Coronary artery (tissue), 2 donors: ENCODE results near the gene SBSN.

ENCODE experiments used
- DNase-seq: peaks from one replicate; pipeline ENCODE4 v3.0.0-alpha.2; 2017; ENCODE audit warnings: low spot score
- H3K27ac ChIP-seq, 2 donors: fragments of 200-600 bp; sonication (generic); one replicate each; pipeline ENCODE4 v1.5.1; 2016 to 2019
- H3K4me3 ChIP-seq: fragments of 200-600 bp; sonication (generic); 2 replicates; pipeline ENCODE4 v1.5.1; 2016; ENCODE audit warnings: mild to moderate bottlenecking, moderate library complexity
- TF ChIP-seq, protein P1 (sequence below): fragments of 200-600 bp; sonication (generic); IDR thresholded peaks from one replicate; pipeline ENCODE4 v1.5.1; 2019; ENCODE audit warnings: antibody characterized with exemption

The SBSN gene

DNA sequence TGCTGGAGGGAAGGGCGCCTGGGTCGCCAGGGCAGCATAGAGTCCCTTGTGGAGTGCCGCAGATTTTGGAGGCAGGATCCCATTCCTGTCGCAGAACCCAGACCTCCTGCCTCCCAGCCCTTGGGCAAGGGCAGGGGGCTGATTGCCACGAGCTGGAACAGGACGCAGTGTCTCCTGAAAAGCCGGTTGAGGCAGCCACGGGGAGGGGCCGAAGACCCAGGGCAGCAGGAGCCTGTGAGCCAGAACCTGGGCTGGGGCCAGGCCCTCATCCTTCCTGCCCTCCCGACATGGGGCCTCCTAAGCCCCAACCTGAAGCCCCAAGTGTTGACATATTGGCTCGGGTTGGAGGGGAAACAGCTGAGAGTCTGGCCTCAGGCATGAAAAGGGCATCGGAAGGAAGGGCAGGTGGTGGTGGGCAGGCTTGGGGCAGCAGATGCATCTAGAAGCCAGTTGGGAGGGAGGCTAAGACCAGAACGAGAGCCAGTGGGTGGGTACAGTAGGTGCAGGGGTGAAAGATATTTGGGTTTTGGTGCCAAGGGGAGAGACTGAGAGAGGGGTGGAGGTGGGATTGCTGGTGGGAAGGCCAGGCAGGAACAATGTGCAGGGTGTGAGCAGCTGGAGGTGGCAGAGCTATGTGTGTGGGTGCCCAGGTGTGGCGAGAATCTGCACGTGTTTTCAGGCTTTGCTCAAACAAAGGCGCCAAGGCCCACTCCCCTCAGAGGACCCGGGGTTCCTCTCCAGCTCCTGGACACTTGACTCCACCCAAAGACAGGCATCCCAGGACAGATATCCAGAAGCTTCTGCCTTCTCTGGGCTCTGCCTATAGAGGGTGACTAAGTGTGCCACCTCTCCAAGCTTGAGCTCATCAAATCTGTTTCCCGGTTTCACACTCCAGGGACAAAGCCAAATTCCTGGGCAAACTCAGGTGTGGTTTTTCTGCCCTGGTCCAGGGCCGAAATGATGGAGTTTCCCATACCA is 1.4 kb upstream of the SBSN start:
- no peak for DNase-seq
- H3K27ac ChIP-seq = no peak overlapping the region
- no peak overlapping the region for H3K4me3 ChIP-seq
- TF ChIP-seq, protein P1, sequence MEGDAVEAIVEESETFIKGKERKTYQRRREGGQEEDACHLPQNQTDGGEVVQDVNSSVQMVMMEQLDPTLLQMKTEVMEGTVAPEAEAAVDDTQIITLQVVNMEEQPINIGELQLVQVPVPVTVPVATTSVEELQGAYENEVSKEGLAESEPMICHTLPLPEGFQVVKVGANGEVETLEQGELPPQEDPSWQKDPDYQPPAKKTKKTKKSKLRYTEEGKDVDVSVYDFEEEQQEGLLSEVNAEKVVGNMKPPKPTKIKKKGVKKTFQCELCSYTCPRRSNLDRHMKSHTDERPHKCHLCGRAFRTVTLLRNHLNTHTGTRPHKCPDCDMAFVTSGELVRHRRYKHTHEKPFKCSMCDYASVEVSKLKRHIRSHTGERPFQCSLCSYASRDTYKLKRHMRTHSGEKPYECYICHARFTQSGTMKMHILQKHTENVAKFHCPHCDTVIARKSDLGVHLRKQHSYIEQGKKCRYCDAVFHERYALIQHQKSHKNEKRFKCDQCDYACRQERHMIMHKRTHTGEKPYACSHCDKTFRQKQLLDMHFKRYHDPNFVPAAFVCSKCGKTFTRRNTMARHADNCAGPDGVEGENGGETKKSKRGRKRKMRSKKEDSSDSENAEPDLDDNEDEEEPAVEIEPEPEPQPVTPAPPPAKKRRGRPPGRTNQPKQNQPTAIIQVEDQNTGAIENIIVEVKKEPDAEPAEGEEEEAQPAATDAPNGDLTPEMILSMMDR = no peak

DNA sequence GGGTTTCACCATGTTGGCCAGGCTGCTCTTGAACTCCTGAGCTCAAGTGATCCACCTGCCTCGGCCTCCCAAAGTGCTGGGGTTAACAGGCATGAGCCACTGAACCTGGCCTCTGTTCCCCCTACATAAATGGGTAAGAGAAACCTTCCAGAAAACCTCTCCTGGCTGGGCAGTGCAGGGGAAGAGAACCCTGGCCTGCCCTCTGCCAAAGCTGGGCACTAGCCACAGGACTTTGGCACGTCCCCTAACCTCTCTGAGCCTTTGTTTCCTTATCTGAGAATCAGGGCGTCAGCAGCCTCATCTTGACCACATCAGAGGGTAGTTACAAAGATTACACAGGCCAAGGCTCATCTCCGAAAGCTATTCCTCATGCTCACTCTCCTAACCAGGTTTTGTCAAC is 2.2 kb downstream of the SBSN start:
- Histone ChIP-seq H3K4me3 (no peak overlapping the region), H3K27ac (no peak overlapping the region)
- DNase-seq = no peak
- TF ChIP-seq, protein P1 = no peak

DNA sequence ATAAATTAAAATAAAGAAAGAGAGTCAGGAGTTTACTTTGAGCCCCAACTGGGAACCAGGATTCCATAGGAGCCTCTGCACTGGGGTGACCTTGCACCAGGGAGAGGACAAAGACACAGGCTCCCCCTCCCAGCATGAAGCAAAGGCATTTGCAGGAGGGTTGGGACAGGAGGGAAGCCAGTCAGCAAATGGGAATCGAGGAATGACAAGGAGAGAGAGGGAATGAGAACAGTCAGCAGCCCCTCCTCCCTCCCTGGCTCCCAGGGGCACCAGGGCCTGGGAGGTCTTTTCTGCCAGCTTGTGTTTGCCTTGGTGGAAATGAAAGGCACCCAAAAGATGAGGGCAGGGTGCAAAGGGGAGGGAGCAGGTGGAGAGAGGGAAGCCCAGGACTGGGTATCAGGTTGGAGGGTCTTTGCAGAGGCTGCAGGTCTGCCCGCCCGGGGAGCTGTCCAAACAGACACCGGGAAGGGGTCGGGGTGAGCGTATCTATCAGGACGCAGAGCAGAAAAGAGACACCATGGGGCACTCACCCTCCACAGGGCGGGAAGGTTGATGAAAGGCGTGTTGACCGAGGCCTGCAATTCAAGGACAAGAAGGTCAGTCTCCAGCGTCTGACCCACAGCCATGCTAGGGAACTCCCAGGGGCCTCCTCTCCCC is 3.8 kb downstream of the SBSN start:
- Histone ChIP-seq H3K27ac (no peak overlapping the region), H3K4me3 (no peak overlapping the region)
- DNase-seq = no peak
- TF ChIP-seq, protein P1 = no peak

DNA sequence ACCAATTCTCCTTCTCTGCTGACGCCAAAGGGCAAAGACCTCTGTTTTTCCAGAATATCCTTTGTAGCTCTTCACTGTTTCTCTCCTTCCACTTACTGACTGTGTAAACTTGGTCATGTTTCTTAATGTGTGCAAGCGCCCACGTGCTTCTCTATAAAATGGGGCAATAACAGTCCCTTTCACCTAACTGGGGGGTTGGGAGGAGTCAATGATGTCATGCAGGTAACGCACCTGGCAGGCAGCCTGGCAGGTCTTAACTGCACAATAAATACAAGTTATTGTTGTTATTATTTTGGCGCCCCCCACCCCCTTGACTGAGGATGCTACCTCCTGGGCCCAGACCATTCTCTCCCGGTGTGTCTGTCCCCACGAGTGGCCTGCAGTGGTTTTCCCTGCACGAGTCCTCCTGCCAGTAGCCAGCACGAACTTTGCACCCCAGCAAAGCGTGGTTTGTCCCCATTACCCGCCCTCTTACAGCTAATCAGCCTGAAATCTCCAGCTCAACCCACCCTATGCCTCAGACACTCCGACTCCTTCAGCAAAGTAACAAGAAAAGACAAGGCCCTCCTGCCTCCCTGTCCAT is 5.3 kb downstream of the SBSN start:
- no peak for DNase-seq
- Histone ChIP-seq H3K4me3 (no peak overlapping the region), H3K27ac (no peak overlapping the region)
- TF ChIP-seq, protein P1 = no peak

DNA sequence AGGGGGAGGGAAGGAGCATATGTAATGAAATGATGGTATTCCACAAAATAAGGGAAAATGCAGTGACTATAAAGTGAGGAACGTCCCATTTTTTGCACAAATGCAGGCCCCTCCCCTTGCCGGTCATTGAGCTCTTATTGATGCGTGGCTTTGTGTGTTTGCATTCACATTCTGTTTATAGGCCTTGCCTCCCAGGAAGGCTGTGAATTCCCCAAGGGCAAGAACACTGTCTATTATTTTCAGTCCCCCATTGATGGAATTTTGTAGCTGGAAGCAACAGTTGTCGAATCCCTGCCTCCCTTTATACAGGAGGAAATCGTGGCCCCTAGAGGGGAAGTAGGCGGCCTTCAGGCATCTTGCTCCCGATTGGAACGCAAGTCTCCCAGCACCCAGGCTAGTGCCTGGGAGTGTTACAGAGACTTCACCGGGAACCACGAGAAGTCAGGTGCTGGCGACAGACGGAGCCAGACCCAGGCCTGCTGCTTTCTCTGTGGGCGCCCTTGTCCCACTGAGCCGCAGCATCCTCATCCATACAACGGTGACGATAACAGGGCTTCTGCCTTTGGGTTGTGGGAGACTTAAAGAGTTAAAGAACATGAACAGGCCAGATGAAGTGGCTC is 6.9 kb downstream of the SBSN start:
- TF ChIP-seq, protein P1 = no peak
- H3K4me3 ChIP-seq = no peak overlapping the region

DNA sequence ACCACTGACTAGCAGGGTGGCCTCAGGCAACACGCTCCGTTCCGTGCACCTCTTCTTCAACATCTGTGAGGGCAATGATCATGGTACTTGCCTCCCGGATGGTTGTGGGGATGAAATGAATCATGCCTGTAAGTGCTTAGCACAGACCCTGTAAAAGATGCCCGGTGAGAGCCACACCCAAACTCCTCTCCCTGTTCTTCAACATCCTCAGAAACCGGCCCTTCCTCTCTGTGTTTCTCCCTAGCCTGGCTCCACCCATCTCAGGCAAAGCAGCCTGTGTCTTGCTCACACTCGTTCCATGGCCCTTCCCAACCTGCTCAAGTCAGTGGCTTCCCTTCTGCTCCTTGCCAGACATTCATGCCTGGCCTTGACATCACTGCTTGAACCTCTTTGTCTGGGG is 8.8 kb downstream of the SBSN start:
- Histone ChIP-seq H3K27ac (no peak overlapping the region), H3K4me3 (no peak overlapping the region)
- no peak for DNase-seq
- TF ChIP-seq, protein P1 = no peak

More for the DNA sequence above, 6.9 kb downstream of the SBSN start:
- no peak overlapping the region for H3K27ac ChIP-seq
- DNase-seq = peak; percentile 61
